SH-SY5Y (cell line): ENCODE measurements around the gene RBMS3.

Experiments
- GATA2 ChIP-seq: IDR thresholded peaks from 2 replicates; pipeline ENCODE4 v1.6.1; 2011; ENCODE audit warnings: mild to moderate bottlenecking, low read depth, low read length
- GATA3 ChIP-seq: IDR thresholded peaks from 2 replicates; pipeline ENCODE4 v1.6.1; 2011; ENCODE audit warnings: low read depth, mild to moderate bottlenecking, low read length, moderate library complexity

RBMS3 gene

DNA sequence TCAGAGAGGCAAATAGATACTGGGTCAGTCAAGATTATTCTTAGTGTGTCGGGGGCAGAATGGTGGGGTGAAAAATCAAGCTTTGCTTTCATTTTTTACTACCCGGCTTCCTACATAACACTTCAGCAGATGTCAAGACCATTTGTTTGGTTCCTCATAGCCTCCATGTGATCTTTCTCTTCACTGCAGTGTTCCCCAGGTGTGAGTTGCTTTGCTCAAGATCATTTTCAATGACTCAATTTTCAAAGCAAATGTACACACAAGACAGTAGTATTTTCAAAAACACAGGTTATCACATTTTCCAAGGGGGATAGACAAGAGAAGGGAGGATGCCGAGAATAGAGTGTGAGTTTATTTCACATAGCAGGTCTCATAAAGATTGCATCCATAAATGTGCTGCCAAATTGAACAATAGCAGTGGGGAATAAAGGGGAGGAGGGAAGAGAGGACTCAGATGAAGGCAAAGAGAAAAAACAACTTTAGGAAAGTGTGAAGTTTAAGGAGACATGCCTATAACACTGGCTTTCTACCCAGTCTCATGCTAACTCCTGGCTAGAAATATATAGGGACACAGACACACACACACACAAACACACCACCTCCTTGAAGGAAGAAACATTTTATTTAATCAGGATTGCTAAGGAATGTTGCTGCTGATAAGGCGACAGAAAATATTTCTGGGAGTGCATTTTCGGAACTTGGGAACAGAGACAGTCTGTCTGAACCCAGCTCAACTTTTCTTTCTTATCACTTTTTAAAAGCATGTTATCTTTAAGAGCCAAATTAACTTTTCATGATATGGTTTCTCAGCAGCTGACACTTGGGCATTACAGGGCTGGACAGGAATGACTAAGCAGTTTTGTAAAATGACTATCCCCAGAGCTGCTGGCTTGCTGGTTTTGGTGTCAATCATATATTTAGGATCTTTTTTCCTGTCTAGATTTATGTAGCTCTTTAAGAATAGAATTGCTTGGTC is 402.4 kb downstream of the RBMS3 start:
- TF ChIP-seq GATA3: no peak
- no peak for TF ChIP-seq GATA2

DNA sequence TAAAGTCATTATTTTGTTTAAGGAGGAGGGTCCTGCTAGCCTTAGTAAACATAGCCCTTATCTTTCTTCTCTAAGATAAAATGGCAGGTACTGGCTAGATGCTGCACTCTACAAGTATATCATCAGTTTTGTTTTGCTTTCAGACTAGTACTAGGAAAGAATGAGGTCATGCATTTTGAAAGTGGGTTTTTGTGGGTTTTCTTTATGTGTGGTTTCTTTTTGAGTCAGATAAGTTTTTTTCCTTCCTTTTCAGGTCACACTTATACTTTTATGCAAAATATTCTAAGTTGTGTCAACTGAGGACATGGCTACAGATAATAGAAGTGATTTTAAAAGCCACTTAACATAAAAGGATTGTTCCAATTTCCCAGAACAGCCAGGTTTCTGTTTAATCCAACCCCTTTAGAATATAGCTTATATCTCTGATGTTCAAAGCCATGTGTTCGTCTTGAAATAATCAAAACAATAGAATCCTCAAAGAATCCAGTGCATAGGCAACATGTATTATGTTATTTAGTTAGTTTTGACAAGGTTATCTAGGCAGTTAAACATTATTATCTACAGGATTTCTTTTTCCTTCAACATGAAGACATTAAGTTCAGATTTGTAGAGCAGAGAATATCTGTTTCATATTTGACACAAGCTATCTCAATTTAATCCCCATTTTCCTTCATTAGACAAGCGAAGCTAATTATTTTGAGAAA is 406.2 kb downstream of the RBMS3 start:
- TF ChIP-seq GATA3: peak; percentile 63; the same call in 1 of the 2 replicates
- no peak for TF ChIP-seq GATA2

DNA sequence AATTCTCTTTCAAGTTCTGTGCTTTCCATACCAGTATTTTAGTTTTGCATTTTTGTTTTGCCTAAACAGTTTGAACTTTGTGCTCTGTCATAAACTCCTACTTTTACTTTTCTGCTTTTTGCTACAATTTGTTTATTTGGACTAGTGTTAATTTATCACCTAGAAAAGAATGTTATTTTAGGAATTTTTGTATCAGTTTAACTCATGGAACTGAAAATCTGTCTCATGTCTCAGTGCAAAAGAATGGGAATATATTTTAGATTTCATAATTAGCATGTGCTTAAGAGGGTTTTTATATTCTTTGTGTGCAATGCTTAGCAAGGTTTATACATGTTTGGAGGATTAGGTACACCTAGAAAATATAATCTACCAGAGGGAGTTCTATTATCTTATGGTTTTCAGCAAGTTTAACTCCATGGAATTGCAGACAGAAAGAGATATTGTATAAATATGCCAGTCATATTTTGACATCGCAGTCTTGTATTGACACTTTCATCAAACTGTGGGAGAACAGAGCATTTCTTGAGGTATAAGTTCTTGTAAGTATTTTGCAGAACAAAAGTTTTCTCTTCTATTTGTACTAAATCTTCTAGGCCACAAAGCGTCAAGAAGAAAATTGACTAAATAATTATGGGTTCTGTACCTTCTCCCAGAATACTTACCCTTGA is 409.9 kb downstream of the RBMS3 start:
- no peak for TF ChIP-seq GATA3
- no peak for TF ChIP-seq GATA2

DNA sequence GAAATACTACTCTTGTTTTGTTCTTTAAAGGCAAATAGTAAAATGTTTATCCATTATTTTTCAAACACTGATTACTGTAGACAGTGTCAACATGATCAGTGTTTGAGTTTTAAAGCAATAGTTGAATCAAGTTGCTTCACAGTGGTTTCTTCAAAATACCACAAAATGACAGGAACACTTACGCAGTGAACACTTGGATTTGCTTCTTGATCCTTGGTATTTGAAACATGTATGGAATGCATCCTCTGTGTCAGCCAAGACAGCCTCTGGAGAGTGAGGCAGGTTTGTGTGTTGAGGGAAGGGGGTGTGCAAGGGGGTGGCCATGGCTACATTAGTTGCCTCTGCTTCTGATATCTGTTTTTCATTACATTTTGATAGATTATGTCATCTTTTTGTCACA is 413.0 kb downstream of the RBMS3 start:
- TF ChIP-seq GATA3 (no peak), GATA2 (no peak)

DNA sequence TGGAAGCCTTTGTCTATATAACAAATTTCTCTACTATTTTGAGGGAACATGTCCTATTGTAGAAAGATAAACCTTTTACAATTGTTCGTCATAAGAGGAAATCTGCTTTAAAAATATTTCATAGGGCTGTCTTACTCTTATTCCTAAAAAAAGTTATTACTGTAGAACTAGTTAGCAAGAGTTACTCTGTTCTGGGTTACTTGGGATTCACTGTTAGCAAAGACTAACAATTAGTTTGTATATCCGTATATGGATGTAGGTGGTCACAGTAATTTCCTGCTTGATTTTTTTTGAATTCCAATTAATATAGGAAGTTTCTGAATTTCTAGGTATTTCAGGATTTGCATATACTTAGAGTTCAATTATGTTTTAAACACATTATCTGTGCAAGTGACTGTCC is 413.5 kb downstream of the RBMS3 start:
- TF ChIP-seq GATA2: no peak
- no peak for TF ChIP-seq GATA3

DNA sequence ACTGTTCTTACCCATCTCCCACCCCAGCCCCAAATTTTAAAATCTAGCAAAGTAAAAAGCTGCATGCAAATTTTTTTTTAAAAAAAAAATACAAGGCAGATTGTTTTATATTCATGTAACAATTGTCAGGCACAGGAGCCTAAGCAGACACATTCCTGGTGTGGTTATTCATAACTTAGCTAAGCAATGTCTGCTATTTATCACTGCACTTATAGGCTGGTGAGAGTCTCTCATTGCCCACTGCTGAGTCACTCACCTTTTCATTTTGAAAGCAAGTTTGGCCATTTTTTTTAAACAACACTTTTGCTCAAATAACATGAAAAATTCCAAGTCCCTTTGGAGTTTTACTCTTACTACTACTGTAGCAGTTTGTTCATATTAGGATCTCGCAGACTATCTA is 413.9 kb downstream of the RBMS3 start:
- no peak for TF ChIP-seq GATA2
- TF ChIP-seq GATA3: no peak

DNA sequence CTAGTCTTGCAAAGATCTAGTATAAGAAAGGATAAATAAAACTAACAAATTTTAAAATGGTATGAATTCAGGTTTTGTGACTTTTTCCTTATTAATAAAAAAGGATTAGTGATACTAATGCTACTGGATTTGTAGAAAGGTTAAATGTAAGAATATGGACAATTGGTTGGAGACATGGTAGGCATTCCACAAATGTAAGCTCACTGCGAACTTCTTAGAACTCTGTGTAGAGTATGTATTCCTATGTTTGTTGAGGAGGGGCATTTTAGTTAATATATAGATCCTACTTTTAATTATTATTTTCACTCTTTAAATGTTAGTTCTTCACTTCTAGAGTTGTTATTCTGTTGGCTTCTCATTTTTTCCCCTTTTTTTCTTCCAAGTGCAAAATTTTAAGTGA is 414.3 kb downstream of the RBMS3 start:
- TF ChIP-seq GATA2 (no peak), GATA3 (no peak)

DNA sequence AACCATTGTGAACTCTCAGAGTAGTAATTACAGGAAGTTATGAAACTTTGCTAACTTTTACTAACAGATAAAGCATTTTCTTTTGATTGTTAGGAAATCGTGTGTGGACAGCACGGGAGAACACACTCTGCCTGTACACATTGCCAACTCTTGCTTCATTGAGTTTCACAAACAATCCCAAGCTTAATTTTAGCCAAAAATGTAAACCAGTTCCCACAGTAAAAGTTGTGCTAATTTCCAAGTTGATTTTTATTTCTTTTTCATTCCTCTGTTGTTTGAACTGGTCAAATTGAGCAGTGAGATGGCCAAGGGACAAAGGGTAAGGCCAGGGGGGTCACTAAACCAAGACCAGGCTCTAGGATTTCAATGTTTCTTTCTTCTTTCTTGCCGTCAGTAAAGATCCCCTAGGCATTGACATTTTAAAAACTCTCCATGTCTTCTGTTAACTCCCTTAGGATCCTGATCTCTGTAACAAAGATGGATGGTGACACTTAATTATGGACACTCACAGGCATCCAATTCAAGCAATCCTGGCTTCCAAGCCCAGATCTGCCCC is 414.9 kb downstream of the RBMS3 start:
- no peak for TF ChIP-seq GATA2

DNA sequence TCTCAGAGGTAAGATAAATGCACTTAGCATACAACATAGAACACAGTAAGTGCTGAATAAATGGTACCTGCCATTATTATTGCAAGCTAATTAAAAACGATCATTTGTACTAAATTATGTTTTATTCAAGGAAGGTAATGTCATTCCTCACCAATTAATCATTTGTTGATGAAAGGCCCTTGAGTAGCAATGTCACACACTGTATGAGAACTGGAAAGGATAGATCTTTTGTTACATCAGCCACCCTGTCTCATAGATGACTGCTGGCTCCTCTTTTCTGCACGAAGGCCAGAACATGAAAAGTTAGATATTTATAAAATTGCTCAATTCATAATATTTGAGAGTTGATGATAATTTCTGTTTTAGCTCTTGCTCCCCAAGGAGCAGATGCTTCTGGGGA is 415.4 kb downstream of the RBMS3 start:
- TF ChIP-seq GATA2 (no peak), GATA3 (no peak)

DNA sequence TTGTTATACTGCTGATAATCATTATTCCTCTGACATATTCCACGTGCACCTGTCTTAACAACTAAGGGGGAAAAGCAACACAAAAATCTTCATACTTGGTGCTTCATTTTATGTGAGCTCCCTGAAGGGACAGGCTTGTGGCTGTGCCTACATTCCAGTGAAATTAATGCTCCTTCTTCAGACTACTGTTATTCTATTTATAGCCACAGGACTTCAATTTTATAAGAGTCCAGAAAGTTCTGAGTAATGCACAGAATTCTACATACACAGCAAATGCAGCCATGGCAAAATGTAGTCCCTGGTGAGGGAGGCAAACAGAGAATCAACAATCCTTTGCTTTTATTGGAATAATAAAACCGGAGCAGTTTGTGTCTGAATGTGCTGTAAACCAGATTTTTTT is 417.1 kb downstream of the RBMS3 start:
- TF ChIP-seq GATA3: no peak
- no peak for TF ChIP-seq GATA2

DNA sequence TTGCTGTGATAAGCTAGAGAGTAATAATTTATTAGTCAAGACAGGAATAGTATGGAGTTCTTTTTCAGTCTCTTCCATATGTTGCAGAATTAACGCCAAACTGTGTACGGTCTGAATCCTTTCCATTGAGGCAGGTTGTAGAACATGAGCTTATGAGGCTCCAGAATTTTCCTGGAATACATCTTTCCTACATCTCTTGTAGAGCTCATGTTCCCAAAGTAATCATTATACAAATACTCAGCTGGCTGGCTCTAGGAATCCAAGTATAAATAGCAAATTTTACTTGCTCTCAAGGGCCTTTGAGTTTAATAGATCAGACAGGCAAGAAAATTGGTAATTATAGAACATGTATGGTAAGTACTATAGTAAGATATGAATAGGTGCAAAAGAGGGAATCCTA is 419.4 kb downstream of the RBMS3 start:
- no peak for TF ChIP-seq GATA2
- no peak for TF ChIP-seq GATA3

DNA sequence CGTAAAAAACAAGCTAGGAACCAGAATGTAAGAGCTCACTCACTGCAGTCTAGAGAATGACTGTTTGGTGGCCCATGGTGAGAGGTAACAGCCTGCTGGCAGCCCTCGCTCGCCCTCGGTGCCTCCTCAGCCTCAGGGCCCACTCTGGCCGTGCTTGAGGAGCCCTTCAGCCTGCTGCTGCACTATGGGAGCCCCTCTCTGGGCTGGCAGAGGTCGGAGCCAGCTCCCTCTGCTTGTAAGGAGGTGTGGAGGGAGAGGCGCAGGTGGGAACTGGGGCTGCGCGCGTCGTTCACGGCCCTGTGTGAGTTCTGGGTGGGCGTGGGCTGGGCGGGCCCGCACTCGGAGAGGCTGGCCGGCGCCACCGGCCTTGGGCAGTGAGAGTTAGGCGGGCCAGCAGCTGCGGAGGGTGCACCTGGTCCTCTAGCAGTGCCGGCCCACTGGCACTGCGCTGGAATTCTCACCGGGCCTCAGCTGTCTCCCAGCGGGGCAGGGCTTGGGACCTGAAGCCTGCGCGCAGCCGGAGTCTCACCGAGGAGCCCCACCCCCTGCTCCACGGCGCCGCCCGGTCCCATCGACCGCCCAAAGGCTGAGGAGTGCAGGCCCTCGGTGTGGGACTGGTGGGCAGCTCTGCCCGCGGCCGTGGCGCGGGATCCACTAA is 420.6 kb downstream of the RBMS3 start:
- no peak for TF ChIP-seq GATA2
- TF ChIP-seq GATA3: no peak

DNA sequence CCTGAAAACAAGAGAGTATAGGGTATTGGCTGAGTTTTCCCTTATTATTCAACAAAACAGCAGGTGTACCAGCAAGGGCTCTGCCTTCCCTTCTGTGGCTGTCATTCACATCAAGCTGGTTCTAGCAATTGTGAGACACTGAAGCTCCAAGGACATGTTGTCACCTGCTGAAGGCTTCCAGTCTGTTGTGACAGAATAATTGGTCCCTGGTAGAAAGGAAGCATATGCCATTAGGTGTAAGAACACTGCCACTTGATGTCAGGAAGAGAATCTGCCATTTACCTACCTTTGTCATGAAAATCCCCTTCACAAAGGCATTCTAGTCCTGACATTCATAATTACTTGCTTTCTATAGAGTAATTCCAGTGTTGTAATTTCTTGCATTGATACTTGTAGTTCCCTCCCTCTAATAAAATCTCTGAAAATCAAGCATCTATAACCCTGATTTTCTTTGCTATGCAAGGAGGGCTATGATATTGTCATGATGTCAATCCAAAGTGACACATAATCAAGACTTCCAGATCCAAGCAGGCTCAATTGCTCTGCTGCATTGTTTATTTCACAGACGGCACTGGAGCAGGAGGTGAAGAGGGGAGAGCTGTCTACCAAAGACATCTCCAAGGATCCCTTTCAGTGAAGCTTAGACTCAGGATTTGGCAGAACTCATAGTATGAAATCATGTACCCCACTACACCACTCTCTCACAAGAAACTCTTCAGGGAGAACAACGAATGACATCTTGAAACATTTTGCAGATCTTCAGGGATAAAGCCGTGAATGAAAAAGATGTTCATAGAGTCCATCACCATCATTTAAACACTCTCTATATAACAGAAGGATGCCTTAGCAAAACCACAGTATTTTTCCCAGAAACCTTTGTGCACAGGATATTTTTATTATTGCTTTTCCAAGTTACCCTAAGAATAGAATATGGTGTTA is 425.3 kb downstream of the RBMS3 start:
- TF ChIP-seq GATA3: no peak
- TF ChIP-seq GATA2: no peak

DNA sequence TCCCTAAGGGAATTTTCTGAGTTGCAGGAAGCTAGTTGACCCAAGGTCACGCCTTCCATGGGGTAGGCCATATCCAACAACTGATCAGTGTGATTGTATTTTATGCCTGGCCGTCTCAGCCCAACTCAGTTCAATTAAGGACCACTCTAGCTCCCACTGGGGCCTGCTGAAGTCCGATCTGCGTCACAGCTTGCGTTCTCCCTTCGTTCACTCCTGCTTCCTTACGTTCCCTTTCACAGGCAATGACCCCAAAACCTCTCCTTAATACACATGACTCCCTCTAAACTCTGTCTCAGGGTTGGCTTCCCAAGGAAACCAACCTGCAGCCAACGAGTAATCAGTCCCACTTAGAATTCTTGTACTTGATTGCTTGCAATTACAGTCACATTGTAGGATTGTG is 428.0 kb downstream of the RBMS3 start:
- no peak for TF ChIP-seq GATA2
- TF ChIP-seq GATA3: no peak
